GM13977 (cell line): Measurements from ENCODE around the gene DDR2.

Experiments used
- DNase-seq: peaks from one replicate; pipeline ENCODE4 v3.0.0; 2012; ENCODE audit warnings: low spot score
- CTCF ChIP-seq: IDR thresholded peaks from 2 replicates; pipeline ENCODE4 v1.5.1; 2012; ENCODE audit warnings: mild to moderate bottlenecking, control low read depth; ENCODE audit not compliant: insufficient read depth; ENCODE audit errors: extremely low read depth, missing control alignments
- in situ Hi-C: fragments of 300-500 bp; cut with MboI; formaldehyde crosslinking; loops from one replicate; pipeline ENCODE4 v1.12.0; 2022; ENCODE audit warnings: low sequenced_read_pairs, low pct_unique_long_range_greater_than_20kb, mixed read lengths, inconsistent platforms; ENCODE audit not compliant: unreplicated experiment

DDR2 gene

GRCh38 chr1:162823231-162823630 is 191.0 kb downstream of the DDR2 start:
- in situ Hi-C loops: no loop called here
- TF ChIP-seq CTCF: no peak
- no peak for DNase-seq

GRCh38 chr1:162823771-162824525 is 191.7 kb downstream of the DDR2 start:
- in situ Hi-C loops: no loop called here

GRCh38 chr1:162829268-162829667 is 197.0 kb downstream of the DDR2 start:
- no peak for DNase-seq
- in situ Hi-C loops: no loop called here
- no peak for TF ChIP-seq CTCF

More at GRCh38 chr1:162823771-162824525, 191.7 kb downstream of the DDR2 start:
- DNase-seq: no peak
- TF ChIP-seq CTCF: no peak

GRCh38 chr1:162832470-162832869 is 200.2 kb downstream of the DDR2 start:
- no peak for DNase-seq
- TF ChIP-seq CTCF: no peak
- in situ Hi-C loops: no loop called here

GRCh38 chr1:162835157-162835899 is 203.1 kb downstream of the DDR2 start:
- in situ Hi-C loops: no loop called here
- no peak for TF ChIP-seq CTCF
- DNase-seq: peak; percentile 63
